Epidermal melanocyte (primary cell): Measurements from ENCODE around the gene LYRM2.

Experiments used
- DNase-seq: peaks from one replicate; pipeline ENCODE4 v3.0.0; 2011; ENCODE audit warnings: low spot score; ENCODE audit not compliant: insufficient read length

The LYRM2 gene, protein sequence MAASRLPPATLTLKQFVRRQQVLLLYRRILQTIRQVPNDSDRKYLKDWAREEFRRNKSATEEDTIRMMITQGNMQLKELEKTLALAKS

DNA sequence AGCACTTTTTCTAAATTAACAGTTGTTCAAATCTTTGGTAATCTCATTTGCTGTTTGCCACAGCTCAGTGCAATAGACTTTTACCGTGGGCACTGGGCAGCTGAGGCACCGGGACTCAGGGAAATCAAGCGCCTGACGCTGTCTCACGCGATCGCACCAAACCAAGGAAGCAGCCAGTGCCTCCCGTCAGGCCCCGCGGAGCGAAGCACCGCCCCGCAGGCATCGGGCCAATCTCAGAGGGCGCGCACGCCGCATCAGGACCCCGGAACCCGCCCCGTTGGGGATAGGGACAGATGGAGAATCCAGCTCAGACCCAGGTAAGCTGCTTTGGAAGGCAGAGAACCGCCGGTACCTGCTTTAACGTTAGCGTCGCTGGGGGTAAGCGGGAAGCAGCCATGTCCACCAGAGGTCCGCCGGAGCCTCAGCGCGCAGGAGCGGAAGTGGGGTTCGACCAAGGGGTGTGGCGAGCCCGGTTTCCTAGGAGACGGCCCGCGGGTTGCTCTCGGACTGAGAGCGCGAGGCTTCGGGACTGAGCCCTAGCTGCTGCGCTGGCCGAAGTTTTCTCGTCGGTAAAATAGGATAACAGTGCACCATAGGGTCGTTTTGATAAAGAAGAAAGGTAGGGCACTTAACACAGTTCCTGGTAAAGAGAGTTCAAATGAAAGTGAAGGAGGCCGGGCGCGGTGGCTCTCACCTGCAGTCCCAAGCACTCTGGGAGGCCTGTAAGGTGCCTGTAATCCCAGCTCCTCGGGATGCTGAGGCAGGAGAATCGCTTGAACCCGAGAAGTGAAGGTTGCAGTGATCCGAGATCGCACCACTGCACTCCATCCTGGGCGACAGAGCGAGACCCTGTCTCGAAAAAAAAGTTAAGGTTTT is at the start of gene LYRM2:
Gene LYRM2 (minus strand): TSS at position 428 of the 876 bp plus-strand sequence. CDS start 31 bp downstream, at position 397.
- DNase-seq = peak; percentile 82

DNA sequence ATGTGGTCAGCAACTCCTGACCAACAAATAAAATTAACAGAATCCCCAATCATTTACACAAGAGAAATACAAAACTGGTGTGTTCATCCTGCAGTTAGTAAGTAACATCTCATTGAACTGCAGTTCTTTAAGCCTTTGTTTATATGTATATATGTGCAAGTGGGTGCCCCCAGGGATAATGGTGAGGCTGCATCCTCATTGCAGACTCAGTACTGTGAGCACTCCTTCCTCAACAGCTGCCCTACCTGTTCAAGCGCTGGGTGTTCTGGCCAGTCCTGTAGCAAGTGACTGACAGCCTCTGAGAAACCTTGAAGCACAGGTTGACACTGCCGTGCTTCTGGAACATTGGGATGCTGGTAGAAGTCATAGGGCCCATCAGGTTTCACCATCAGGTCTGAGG is 49.8 kb upstream of the LYRM2 start:
- no peak for DNase-seq

DNA sequence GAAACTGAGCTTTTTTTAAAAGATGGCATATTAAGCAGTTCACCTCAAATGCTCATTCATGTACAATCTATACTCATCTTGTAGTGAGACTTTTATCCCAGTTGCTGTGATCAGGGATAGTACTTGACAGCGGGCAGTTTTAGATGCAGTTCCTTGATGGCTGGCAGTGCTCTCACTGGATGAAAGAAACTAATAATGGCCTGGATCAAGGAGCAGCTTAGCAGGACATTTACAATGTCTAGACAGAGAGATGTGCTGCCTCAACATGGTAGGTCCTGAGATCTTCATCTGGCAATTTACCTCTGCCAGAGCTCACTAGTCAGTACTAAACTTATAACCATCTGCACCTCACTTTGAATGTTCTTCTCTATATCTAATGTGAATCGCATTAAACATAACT is 46.8 kb upstream of the LYRM2 start:
- no peak for DNase-seq

DNA sequence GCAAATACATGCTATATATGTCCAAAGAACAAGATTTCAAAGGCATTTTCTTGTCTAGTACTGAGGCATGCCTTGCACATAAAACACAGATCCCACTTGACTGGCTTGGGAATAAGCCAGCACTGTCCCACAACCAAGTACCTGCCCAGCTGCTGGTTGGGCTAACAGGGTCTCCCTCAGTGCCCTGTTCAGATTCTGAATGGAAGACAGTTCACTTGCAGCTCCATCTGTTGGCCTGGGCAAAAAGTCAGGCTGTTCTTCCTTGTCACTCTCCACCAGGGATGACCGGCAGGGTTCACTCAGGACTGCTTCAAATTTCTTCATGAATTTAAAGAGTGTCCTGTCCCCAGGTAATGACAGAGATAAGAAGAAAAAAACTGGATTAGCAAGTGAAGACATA is 44.4 kb upstream of the LYRM2 start:
- DNase-seq = no peak

DNA sequence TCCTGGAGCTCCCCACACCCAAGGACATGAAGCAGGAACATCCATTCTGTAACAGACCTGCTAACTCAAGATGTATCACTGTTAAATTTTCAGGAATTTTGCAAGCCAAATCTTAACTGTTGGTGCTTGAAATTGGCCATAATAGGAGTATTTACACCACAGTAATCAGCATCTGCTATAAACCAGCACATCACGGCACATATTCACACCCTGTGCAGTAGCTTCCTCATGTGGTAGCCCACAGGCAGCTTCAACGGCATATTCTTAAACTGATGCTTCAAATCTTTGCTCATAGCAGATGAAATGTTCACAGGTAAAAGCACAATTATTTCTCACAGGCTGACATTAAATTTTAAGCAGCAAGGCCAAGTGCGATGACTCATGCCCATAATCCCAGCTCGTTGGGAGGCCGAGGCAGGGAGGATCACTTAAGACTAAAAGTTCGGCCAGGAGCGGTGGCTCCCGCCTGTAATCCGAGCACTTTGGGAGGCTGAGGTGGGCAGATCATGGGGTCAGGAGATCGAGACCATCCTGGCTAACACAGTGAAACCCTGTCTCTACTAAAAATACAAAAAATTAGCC is 43.5 kb upstream of the LYRM2 start:
- no peak for DNase-seq

DNA sequence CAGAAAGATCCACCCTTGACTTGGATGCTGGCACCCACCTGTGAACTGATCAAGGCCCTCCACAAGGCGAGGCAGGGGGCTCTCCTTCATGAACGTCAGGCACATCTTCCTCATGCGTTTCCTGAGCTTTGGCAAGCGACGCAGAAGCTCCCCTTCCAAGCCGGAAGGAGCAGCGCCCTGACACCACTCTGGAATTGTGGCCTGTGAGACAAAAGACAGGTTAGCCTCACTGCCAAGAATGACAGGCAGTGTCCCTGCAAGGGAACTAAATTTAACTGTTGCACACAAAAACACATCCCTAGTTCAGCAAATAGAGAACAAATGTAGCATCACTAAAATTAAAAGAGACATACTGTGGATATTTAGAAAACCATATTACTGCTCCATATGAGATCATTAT is 42.0 kb upstream of the LYRM2 start:
- DNase-seq = no peak

DNA sequence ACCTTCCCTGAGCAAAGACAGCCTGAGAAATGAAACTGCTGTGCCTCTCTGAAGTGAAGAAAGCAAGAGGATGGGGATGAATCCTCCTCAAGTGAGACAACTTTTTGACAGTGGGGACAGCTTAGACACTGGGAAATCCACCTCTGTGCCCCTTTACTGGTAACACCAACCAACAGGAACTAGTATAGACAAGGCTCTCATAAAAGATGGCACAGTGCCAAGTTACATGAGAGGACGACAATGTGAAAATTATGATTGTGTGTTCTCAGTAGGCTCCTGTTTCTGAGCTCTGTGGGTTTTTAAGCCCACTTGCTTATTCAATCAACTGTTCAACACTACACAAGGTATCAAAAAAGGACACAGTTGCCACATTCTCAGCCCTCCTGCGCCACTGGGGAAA is 41.6 kb upstream of the LYRM2 start:
- DNase-seq = no peak

DNA sequence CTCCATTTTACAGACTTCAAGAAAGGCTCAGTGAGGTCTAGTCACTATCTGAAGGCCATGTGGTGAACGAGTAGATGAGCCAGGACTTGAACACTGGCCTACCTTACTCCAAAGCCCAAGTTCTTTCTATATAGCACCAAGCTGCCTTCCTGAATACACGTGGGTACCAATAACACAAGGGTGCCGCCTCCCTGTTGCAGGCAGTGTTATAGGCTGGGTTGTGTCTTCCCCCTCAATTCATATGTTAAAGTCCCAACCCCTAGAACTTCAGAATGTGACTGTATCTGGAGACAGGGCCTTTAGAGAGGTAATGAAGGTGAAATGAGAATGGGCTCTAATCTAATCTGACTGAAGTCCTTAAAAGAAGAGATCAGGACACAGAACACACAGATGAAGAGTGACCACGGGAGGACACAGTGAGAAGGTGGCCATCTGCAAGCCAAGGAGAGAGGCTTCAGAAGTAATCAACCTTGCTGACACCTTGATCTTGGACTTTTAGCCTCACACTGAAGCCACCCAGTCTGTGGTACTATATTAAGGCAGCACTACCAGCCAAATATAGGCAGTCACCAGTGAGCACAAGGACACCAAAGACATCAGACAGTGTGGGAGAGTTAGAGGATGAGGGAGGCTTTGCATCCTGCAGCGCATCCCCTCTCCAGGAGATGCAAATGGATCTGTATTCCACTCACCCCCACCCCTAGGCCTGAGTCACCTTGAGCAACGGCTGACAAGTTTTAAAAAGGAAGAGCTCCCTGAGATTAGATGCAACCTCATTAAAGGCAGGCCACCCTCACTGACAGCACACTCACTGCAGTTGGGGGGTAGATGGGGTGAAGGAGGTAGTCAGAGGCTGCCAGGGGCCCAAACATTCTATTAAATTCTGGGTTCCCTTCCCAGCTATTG is 40.9 kb upstream of the LYRM2 start:
- DNase-seq = no peak

DNA sequence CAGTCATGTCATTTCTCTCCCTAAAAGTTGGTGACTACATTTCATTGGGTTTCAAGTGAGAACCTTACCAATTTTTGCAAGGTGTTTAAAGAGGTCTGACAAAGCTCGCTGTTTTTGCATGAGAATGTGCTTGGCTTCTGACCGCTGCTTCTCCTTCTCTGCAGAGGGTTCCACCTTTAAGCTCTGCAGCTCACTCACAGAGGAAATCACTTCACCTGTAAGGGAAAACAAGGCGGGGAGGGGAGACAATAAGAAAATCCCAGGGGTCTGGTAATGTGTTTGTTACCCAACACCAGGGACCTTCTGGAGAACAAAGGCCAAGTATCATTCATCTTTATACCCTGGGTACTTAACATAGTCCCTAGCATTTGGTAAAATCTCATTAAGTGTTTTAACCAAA is 40.0 kb upstream of the LYRM2 start:
- DNase-seq = no peak

DNA sequence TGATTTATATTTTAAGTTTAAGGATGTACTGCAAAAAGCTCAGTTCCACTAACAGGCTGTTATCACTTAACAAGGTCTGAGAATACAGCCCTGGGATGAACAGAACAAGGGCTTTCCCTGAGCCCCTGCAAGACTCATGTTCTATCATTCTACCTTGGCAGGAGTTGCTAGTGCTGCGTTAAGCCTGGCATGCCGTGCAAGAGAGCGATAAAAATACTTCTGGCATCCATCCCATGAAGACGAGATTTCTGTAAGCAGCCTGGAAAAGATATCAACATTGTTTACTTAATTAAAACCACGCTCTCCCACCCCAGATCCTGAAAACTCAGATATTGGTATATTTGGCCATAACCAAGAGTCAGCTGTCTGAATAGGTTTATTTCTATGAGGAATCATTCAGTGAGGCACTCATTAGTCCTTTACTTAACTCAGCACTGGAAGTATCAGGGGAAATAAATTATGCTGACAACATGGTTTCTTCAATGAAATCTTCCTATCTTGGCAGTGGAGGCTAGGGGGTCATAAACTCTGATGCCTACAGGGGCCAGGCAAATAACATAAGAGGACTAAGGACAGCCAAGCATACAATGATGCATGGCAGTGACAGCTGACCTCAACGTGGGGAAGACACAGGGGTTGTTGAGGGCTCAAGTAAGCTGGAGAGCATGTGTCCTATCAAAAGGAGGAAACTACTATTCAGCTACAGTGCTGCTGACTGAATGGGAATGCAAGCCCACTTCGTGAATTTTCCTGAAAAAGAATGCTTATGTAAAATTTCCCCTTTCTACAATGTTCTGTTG is 37.6 kb upstream of the LYRM2 start:
- DNase-seq = no peak

DNA sequence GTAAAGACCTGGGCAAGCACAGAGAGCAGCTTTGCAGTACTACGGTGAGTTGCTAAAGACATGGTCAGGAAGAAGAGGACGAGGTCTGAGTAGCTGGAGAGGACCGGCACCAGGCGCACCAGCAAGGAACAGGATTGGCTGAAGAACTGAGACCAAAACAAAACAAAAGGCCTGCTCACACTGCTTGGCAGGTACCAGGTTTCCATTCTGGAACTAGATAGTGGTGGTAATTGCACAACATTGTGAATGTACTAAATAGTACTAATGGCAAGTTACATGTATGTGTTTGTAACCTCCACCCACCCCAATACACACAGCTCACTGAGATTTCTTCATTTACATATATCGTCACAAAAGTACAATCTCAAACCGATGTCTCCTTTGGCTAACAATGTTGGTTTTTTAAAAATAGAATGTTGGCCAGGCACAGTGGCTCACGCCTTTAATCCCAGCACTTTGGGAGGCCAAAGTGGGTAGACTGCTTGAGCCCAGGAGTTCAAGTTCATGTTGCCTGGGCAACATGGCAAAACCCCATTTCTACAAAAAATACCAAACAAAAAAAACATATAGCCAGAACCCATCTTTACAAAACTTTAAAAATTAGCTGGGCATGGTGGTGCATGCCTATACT is 32.5 kb upstream of the LYRM2 start:
- DNase-seq = no peak

DNA sequence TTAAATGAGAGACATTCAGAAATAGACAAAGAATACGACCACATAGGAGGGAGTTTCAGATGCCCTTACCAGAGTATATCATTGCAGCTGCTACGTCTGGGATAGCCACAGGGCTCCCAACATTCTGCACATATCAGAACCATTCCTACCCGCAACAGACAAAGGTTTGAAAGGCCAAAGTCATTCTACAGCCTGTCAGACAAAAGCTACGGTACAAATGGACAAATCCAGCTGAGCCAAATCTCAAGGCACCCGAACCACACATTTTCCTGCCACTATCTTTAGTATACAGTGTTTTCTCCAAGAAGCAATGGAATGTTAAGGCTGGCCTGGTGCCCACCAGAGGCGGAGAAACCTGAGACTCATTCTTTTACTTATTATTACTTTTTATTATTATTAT is 30.5 kb upstream of the LYRM2 start:
- no peak for DNase-seq

DNA sequence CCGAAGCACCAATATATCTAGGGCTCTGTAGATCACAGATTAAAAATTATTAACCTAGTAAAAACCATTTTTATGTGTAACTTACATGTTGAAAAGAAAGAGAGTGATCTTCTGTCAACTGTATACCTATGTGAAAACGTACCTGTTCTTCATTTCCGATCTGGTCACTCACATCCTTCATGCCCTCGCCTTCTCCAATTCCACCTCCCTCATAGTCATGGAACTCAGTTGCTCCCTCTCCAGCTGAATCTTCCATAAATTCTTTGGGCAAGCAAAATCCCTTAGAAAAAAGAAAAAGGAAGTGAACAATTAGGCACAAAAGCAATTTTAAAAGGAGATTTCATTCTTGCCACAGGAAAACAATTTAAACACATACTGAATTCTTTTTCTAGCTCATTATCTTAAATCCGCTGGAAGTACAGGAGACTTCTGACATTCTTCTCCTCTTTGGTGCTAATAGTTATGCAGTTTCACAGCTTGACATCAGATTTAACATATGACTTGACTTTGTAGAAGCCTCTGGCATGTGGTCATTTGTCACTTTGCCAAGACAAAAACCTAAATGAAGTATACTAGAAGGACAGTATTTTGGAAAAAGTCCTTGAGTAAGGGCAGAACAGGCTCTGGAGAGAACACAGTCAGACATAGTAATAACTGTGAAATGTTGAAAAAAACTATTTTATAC is 29.5 kb upstream of the LYRM2 start:
- no peak for DNase-seq

DNA sequence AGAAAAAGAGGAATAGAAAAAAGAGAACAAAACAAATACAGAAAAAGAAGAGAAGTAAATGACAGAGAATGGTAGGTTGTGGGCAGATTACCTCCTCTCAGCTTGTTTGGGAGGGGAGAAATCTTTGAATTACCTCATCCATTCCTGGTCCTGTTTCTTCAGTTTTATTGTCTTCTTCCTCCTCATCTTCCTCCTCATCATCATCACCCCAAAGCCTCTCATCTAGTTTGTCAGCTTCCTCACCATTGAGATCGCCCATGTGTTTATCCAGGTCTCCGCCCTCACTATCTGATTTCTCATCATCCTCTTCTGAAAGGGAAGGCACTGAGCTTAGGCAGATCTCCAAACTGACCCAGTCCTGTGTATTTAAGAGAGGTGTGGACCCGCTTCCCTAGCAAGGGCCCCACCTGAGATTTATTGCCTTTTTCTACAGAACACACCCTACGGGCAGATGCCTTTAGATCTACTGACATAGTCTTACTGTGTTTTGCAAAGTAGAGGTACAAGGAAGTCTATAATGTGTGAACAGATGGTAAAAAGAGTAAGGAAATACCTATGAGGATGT is 24.2 kb upstream of the LYRM2 start:
- DNase-seq = no peak

DNA sequence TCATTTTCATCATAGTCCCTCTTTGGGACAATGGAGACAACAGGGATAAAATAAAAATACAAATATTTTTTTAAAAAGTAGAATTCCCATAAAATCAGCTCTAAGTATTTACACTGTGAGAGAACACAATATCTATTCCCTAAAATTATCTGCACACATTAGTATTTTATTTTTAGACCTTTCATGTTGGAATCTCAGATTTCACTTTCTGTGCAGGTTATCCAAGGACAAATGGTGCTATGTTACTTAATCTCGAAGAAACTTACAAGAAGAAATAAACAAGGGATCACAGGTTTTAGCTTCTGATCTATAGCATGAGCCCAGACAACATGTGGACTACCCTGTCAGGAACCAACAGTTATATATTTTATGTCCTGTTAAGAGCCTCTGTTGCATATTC is 23.0 kb upstream of the LYRM2 start:
- no peak for DNase-seq

DNA sequence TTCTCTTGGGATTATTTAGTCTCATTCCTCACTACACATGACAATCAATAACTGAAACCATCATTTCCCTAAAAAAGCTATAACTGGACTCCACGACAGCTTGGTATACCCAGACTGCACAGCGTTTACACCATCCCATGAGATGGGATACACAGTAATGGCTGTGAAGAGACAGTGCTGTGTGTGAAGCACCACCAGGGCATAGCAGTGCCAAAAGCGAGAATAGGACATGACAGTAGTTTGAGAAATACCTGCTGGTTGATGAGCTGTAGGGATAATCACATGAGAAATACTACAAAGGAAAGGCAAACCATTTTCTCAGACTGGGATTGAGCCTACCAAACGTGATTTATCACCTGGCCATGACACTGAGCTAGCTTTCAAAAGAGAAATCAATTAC is 22.4 kb upstream of the LYRM2 start:
- no peak for DNase-seq

DNA sequence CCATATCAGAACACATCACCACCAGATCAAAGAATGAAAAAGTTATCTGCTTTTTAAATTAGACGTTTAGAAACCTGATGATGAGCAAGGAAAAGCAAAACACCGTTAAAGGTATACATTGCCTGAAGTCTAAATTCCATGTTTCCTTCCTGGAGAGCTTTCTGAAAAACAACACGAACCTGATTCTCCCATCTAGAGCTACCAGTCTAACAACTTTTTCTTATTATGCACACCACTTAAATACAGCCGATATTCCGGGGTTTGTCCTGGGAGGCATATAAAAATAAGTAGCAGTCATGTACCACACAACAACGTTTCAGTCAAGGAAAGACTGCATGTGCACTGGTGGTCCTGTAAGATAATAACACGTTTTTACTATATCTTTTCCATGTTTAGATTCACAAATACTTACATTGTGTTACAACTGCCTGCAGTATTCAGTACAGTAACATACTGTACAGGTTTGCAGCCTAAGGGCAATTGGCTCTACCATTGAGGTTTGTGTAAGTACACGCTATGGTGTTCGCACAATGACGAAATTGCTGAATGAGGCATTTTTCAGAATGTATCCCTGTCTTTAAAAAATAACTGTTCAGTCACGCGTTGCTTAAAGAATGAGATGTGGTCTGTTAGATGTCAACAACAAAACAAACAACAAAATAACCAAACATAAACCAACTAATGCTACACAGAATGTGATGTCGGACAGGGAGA is 19.1 kb upstream of the LYRM2 start:
- no peak for DNase-seq

DNA sequence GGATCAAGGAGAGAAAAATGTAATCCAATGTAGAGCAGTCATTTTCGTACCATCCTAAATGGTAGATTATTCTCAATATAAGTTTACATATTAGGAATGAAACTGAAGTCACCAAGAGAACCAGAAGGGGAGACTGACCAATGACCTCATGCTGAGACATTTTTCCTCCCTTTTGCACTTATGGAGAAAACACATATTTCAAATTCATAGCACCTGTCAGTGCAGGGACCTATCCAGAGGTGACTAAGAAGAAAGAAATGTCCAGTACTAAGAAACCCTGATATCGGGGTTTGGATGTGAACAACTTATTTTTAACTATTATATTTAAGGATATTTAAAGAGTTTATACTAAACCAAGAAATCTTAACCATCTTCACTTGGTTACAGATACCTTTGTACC is 16.6 kb upstream of the LYRM2 start:
- no peak for DNase-seq

DNA sequence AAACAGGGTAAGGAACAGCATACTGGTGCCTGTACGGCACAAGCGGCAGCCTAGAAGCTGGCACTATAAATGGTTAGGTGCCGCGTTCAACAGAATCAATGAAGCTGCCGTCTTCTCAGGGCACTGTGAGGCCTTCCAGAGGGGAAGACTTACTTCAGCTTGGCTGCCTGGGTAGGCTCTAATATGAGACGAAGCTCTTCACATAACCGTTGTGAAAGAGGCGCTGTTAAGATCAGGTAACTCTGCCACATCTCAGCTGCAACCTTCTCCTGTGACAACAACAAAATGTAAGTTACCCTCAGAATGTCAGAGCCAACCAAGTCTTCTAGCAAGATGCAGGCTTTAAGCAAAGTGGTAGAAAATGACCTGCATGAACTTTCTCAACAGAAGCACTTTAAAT is 12.0 kb upstream of the LYRM2 start:
- DNase-seq = no peak
